Gastrocnemius medialis (tissue), 4 donors: Measurements from ENCODE around the gene MGAT4C.

Source experiments
- POLR2A ChIP-seq, 2 donors: fragments of 450-650 bp; IDR thresholded peaks; one replicate each; pipeline ENCODE4 v1.6.1; 2017; ENCODE audit warnings: antibody characterized with exemption in 2 of 2, mild to moderate bottlenecking in 2 of 2, moderate library complexity in 2 of 2
- TF ChIP-seq, protein P1 (sequence below), 5 experiments: fragments of 450-650 bp in 3 of 5; fragments of 200-600 bp in 2 of 5; sonication (generic) in 2 of 5; IDR thresholded peaks in 4 of 5; conservative IDR thresholded peaks in 1 of 5; 1 replicate in 4 of 5; 2 replicates in 1 of 5; pipeline ENCODE4 v1.5.1; 2016 to 2019; ENCODE audit warnings: antibody characterized with exemption in 5 of 5, mild to moderate bottlenecking in 3 of 5, moderate library complexity in 3 of 5

GRCh38 chr12:86138770-86139169, 117.4 kb downstream of the MGAT4C start:
- TF ChIP-seq, protein P1, sequence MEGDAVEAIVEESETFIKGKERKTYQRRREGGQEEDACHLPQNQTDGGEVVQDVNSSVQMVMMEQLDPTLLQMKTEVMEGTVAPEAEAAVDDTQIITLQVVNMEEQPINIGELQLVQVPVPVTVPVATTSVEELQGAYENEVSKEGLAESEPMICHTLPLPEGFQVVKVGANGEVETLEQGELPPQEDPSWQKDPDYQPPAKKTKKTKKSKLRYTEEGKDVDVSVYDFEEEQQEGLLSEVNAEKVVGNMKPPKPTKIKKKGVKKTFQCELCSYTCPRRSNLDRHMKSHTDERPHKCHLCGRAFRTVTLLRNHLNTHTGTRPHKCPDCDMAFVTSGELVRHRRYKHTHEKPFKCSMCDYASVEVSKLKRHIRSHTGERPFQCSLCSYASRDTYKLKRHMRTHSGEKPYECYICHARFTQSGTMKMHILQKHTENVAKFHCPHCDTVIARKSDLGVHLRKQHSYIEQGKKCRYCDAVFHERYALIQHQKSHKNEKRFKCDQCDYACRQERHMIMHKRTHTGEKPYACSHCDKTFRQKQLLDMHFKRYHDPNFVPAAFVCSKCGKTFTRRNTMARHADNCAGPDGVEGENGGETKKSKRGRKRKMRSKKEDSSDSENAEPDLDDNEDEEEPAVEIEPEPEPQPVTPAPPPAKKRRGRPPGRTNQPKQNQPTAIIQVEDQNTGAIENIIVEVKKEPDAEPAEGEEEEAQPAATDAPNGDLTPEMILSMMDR (IDR thresholded peaks at IDR 0.05 in 4 of 5, conservative IDR thresholded peaks at IDR 0.05 in 1 of 5), result no peak
- TF ChIP-seq POLR2A (IDR thresholded peaks at IDR 0.05), result no peak
